Esophagus mucosa (tissue), 1 donor: ENCODE results near the gene HNRNPH3. TPM values are rescaled to one million over a fixed set of nuclear protein-coding genes. Genes with fewer than 3 reads are reported as not detected.

Experiments
- total RNA-seq: library from RNA; stranded (reverse); gene quantifications from one replicate; pipeline ENCODE4 v1.2.4, GENCODE V29; 2023
- donor health status: DM: yes; HTN: yes; CAD: no.

HNRNPH3 gene
- total RNA-seq, 1 donor from 2014 or later, result 35.8 TPM

Other genes starting within 250 kb of the HNRNPH3 start
- 0.08 TPM for gene MYPN, start 222.6 kb upstream of the HNRNPH3 start, total RNA-seq
- not detected for gene ATOH7, start 100.0 kb upstream of the HNRNPH3 start, total RNA-seq
- gene PBLD, start 864 bp downstream of the HNRNPH3 start, total RNA-seq, result 2.4 TPM
- gene RUFY2, start 75.2 kb downstream of the HNRNPH3 start, total RNA-seq, result 12.2 TPM
- gene DNA2, start 139.9 kb downstream of the HNRNPH3 start, total RNA-seq, result 4.6 TPM
- gene SLC25A16, start 195.5 kb downstream of the HNRNPH3 start, total RNA-seq, result 11.4 TPM
- 0.56 TPM for gene TET1, start 228.3 kb downstream of the HNRNPH3 start, total RNA-seq